Measurements from ENCODE around the gene FRRS1.

Gene FRRS1

DNA sequence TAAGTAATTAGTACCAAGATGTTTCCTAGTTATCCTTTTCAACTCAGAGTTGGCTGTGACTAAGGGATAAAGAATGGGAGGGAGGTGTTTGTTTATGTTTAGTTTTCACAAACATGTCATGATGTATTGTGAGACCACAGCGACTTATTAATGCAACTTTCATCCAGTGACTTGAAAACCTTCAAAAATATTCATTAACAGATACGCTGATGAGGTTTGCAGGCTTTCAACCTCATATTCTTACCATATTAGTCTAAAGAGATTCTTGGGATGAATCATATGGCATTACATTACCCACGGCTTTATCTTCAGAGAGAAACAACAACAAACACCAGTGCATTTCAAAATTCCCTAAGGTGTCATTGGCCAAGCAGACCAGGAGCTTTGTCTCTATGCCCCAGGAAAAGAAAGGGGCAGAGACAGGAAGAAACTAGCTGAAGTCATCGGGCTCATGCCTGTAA is 84.1 kb downstream of the FRRS1 start:
- in situ Hi-C loops (cut with MboI; ENCODE audit: low sequenced_read_pairs), result no loop called here

GRCh38 chr1:99681583-99681982 is 84.9 kb downstream of the FRRS1 start:
- in situ Hi-C loops (cut with MboI; ENCODE audit: low sequenced_read_pairs), result no loop called here

- in situ Hi-C loops (cut with MboI; ENCODE audit: low sequenced_read_pairs), result no loop called here
Measured at GRCh38 chr1:99680270-99680669, 86.2 kb downstream of the FRRS1 start.

DNA sequence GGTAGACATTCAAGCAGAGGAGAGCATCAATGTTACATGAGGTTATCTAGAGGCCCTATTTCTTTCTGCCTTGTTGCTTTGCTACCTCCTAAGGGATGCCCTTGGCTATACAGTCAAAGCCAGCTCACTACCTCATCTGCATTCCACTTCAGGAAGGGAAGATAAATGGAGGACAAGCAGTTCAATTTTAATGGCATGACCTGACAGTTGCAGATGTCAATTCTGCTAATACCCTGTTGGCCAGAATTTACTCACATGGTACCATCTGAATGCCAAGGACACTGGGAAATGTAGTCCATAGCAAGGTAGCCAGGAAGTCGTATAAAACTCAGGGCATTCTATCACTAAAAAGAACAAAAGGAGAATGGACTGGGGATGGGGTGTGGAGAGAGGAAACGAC is 89.0 kb downstream of the FRRS1 start:
- in situ Hi-C loops (cut with MboI; ENCODE audit: low sequenced_read_pairs), result no loop called here

DNA sequence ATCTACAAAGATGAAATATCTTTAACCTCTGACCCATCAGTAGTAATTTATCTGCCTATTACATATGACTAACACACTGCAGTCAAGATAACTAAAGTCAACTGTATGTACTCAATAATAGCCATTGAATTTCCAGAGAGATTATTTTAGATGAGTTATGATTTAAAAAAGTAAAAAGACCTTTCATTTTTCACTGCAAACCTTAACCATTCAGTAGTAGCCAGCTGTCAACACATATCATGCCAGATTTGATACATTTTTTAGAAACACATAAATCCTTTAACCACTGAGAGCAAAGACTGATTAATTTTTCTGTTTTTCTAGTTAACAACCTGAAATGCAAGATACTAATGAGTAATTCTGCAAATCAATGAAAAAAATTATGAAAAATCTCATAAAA is 89.6 kb downstream of the FRRS1 start:
- in situ Hi-C loops (cut with MboI; ENCODE audit: low sequenced_read_pairs), result no loop called here

DNA sequence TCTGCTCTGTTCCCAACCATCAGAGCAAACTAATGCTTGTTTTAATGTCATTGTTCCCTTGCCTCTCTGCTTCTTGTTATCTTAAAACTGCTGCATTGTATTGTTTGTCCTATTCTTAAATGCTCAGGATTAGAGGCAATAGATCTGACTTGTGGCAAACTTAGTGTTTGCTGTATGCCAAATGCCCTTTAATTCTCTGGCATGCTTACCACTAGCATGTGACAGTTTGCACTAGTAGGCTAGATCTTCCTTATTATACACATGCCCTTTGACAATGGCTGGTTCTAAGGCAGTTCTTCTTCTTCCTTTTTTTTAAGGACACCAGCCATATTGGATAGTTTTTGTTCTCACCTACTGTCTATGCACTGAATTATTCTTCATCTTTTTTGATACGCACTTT is 90.4 kb downstream of the FRRS1 start:
- in situ Hi-C loops (cut with MboI; ENCODE audit: low sequenced_read_pairs), result no loop called here

DNA sequence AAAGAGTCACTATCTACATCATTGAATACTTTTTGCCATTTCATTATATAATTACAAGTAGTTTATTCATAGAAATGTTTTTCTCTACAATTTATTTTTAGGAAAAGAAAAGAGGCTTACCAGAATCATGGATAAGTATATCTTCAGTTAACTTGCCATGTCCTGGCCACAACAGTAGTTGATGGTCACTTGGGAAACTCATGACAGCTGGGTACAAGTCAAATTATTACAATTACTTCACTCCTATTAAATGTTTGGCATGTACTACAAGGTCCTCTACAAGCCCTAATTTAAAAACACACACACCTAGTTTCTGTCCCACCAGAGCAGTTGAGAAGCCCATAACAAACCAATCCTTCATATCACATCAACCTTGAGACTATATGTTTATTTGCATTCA is 91.1 kb downstream of the FRRS1 start:
- in situ Hi-C loops (cut with MboI; ENCODE audit: low sequenced_read_pairs), result no loop called here

- in situ Hi-C loops (cut with MboI; ENCODE audit: low sequenced_read_pairs), result no loop called here
Measured at GRCh38 chr1:99674115-99675064, 92.0 kb downstream of the FRRS1 start.

DNA sequence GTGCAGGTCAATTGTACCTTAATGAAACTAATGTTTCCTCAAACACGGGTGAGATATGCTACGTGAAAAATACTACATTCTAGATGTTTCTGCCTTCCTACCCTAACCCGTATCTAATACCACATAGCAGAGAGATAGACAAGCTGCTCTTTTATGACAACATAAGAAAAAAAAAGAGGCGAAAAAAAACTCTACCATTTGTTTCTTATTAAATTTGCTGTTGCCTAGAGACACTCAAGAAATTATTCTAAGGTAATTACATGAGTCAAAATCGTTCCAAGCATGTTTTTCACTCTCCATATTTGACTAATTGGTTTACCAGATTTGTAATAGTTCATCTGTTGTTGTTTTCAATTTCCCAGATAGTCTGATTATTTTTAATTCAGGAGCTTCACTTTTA is 93.1 kb downstream of the FRRS1 start:
- in situ Hi-C loops (cut with MboI; ENCODE audit: low sequenced_read_pairs), result no loop called here

DNA sequence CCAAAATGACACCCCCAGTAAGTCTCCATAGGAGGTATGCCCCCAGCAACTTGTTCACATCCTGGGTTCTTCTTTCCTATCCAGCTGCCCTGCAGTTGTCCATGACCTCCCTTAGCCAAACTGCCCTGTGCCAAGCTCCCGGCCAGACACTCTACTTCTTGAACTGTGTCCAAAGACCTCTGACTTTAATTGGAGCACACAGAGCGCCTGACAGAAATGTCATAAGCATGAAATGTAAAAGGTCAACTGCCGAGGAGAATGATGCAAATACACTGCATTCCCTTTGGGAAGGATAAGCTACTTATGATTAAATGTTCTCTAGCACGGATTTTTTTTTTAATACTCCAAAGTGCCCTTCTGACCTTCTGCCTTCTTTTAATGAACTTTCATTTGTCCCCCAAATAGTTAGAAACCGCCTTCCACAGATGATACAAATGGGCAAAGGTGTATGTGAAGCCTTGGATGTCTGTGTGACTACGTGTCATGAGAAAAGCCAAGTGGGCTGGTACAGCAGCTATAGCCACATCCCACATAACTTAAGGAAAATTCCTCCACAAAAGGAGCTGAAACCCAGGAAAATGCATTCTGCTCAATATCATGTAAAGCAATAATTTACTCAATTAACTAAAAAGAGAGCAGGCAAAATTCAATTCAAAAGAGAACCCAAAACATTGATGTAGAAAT is 93.8 kb downstream of the FRRS1 start:
- in situ Hi-C loops (cut with MboI; ENCODE audit: low sequenced_read_pairs), result no loop called here

DNA sequence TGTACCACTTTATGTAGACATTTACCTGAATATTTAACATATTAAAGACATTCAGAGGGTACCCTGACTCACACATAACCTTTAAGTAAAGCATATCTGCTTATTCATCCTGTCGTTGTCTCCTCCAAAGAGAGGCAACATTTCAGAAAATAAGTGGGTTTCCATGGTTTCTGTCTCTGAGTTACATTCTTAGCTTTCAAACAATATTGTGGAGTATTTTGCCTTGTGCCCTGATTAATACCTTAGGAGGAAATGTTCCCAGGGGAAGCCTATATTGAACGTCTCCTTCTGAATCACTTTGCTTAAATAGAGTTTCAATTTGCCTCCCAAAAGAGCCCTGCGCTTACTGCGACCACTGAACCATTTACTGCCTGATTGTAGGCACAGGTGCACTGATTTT is 94.4 kb downstream of the FRRS1 start:
- in situ Hi-C loops (cut with MboI; ENCODE audit: low sequenced_read_pairs), result no loop called here

DNA sequence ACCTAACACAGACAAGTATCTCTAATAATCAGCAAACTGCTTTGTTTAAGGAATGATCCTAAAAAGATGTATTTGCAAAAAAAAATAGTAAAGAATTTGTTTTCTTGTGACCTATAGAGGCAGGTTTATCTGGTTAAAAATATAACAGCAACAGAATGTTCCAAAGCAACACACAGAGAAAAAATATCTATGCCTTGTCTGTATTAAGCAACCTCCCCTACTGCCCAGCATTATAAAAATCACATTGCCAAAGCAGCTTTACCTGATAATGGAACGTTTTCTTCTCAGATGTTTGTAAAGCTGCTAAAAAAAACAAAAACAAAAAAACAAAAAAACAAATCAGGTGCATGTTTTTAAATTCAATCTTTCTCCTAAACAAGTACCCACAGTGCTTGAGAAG is 95.9 kb downstream of the FRRS1 start:
- in situ Hi-C loops (cut with MboI; ENCODE audit: low sequenced_read_pairs), result no loop called here

DNA sequence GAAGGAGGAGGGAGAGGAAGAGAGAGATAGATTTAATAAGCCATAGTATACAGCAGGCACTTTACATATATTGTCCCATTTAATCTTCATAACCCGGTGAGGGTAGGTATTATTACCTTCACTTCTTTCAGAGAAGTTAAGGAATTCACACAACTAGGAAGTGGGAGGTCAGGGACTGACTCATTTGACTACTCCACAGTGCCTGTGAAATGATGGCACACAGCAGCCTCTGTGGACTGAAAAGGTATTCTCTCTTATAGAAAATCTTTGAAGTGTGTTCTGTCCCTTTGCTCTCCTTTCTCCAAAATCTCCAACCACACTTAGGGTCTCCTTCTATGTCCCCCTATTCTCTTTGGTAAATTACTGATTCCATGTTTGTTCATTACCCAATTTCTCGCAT is 96.6 kb downstream of the FRRS1 start:
- in situ Hi-C loops (cut with MboI; ENCODE audit: low sequenced_read_pairs), result no loop called here

DNA sequence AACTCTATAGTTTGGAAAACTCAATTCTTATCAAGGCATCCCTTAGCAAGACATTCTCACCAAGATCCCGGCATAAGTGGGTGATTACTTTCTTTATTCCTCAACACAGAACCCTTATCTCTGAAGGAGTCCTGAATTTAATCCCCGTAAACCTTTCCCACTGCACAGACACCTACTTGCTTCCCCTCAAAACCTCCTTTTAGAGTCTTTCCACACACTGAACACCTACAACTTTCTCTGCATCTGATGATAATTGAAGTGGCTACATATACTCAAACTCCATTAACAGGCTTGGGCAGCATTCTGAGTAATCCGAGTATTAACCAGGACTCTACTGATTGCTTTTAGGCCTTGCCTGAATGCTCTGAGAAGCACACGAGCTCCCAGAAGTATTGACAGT is 97.1 kb downstream of the FRRS1 start:
- in situ Hi-C loops (cut with MboI; ENCODE audit: low sequenced_read_pairs), result no loop called here

DNA sequence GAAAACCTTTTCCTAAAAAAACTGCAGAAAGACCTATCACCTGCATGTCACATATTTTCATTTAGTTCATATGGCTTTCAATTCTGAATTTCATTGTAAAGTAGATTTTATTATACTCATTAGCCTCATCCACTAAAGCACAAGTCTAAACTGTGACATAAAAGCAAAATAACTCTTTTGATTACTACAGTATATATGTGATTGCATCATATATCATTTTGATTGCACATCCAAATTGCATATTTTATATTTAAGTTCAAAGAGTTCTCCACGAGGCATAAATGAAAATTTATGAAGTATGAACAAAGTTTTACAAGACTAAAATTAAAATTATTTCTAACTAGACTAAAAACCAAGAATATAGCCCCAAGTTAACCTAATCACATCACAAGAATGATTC is 101.2 kb downstream of the FRRS1 start:
- in situ Hi-C loops (cut with MboI; ENCODE audit: low sequenced_read_pairs), result no loop called here

- in situ Hi-C loops (cut with MboI; ENCODE audit: low sequenced_read_pairs), result no loop called here
Measured at GRCh38 chr1:99663501-99663900, 102.9 kb downstream of the FRRS1 start.

GRCh38 chr1:99662539-99663080 is 103.8 kb downstream of the FRRS1 start:
- in situ Hi-C loops (cut with MboI; ENCODE audit: low sequenced_read_pairs), result no loop called here

GRCh38 chr1:99661780-99662179 is 104.7 kb downstream of the FRRS1 start:
- in situ Hi-C loops (cut with MboI; ENCODE audit: low sequenced_read_pairs), result no loop called here

DNA sequence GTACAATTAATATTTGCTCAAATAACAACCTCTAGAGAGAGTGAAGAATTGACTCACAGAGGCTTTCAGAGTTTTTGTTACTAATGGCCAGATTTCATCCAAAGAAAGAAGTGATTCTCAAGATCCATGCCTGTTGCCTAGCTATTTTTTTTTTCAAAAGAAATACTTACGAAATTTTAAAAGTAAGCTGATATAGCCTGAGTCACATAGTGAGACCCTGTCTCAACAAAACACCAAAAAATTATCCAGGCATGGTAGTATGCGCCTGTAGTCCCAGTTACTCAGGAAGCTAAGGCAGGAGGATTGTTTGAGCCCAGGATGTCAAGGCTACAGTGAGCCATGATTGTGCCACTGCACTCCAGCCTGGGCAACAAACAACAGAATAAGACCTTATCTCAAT is 105.9 kb downstream of the FRRS1 start:
- in situ Hi-C loops (cut with MboI; ENCODE audit: low sequenced_read_pairs), result no loop called here

- in situ Hi-C loops (cut with MboI; ENCODE audit: low sequenced_read_pairs), result no loop called here
Measured at GRCh38 chr1:99659755-99660210, 106.7 kb downstream of the FRRS1 start.
